Measurements from ENCODE around the gene HYI. TPM values are rescaled to one million over a fixed set of nuclear protein-coding genes. Genes with fewer than 3 reads are reported as not detected.
A peak's percentile ranks its signal among the peaks of the same experiment; 100 is the strongest.
"Not testable (repeated sequence)": the region's sequence is repeated elsewhere in the genome, so short reads cannot be mapped to it uniquely, and the experiment has no call there.

HYI gene
- total RNA-seq, 1 donor, result 24.0 TPM

GRCh38 chr1:43488165-43488564, 34.4 kb upstream of the HYI start:
- no peak for DNase-seq (ENCODE audit: low read depth)
- no peak for TF ChIP-seq CTCF (IDR thresholded peaks at IDR 0.05; ENCODE audit: insufficient read depth, low read length)

GRCh38 chr1:43484367-43484766, 30.6 kb upstream of the HYI start:
- no peak overlapping the region for H3K4me3 ChIP-seq (ENCODE audit: low read depth, low read length)
- no peak for TF ChIP-seq CTCF (IDR thresholded peaks at IDR 0.05; ENCODE audit: insufficient read depth, low read length)
- DNase-seq (ENCODE audit: low read depth), result no peak

More at GRCh38 chr1:43488165-43488564, 34.4 kb upstream of the HYI start:
- H3K4me3 ChIP-seq (ENCODE audit: low read depth, low read length), result no peak overlapping the region

GRCh38 chr1:43482215-43482614, 28.5 kb upstream of the HYI start:
- peak; percentile 40 for DNase-seq (ENCODE audit: low read depth)
- no peak for TF ChIP-seq CTCF (IDR thresholded peaks at IDR 0.05; ENCODE audit: insufficient read depth, low read length)
- no peak overlapping the region for H3K4me3 ChIP-seq (ENCODE audit: low read depth, low read length)

- peak; percentile 40 for DNase-seq (ENCODE audit: low read depth)
- no peak for TF ChIP-seq CTCF (IDR thresholded peaks at IDR 0.05; ENCODE audit: insufficient read depth, low read length)
- H3K4me3 ChIP-seq (ENCODE audit: low read depth, low read length), result no peak overlapping the region
These were observed 27.8 kb upstream of the HYI start for GRCh38 chr1:43481491-43481890.

- DNase-seq (ENCODE audit: low read depth), result no peak
- no peak for TF ChIP-seq CTCF (IDR thresholded peaks at IDR 0.05; ENCODE audit: insufficient read depth, low read length)
- no peak overlapping the region for H3K4me3 ChIP-seq (ENCODE audit: low read depth, low read length)
These were observed 25.7 kb upstream of the HYI start for GRCh38 chr1:43479414-43479813.

- no peak for DNase-seq (ENCODE audit: low read depth)
- no peak overlapping the region for H3K4me3 ChIP-seq (ENCODE audit: low read depth, low read length)
- no peak for TF ChIP-seq CTCF (IDR thresholded peaks at IDR 0.05; ENCODE audit: insufficient read depth, low read length)
These were observed 24.0 kb upstream of the HYI start for GRCh38 chr1:43477716-43478115.

GRCh38 chr1:43475611-43476401, 22.1 kb upstream of the HYI start:
- DNase-seq (ENCODE audit: low read depth), result peak; percentile 92
- not testable (repeated sequence) for H3K4me3 ChIP-seq (ENCODE audit: low read depth, low read length)
